Stimulated activated CD4-positive, alpha-beta T cell treated with anti-CD3 and anti-CD28 coated beads, Interleukin-4, amount 100 ng/mL, for 1 hour (primary cell): ENCODE measurements around the gene RNU5B-1.
A peak's percentile ranks its signal among the peaks of the same experiment; 100 is the strongest.

Source experiments
- DNase-seq: peaks from one replicate; pipeline ENCODE4 v3.0.0-alpha.2; 2020

The RNU5B-1 gene

DNA sequence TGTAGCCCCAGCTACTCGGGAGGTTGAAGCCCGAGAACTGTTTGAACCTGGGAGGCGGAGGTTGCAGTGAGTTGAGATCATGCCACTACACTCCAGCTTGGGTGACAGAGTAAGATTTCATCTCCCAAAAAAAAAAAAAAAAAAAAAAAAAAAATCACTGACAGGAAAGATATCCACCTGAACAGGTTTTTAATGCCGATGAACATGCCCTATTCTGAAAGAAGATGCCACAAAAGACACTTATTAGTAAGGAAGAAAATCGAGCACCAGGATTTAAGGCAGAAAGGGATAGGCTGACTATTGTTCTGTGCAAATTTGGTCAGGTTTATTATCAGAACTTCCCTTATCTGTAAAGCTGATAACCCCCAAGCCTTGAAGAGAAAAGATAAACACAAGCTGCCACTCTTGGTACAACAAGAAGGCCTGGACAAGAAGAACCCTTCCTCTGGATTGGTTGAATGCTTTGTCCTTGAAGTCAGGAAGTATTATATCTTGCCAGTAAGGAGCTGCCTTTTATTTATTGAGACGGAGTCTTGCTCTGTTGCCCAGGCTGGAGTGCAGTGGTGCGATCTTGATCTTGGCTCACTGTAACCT, 15.1 kb upstream of the RNU5B-1 start:
- DNase-seq = no peak

DNA sequence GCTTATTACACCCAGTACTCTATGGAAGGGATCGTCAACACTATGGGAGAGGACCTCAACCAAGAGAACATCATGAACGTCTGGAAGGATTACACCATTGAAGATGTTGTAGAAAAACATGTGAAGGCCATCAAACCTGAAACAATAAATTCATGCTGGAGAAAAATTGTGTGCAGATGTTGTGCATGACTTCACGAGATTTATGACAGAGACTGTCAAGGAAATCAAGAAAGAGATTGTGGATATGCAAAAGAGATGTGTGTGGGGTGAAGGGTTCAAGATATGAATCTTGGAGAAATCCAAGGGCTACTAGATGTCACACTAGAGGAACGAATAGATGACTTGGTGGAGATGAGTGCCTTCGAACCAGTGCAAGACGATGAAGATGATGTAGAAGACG, 14.2 kb upstream of the RNU5B-1 start:
- no peak for DNase-seq

DNA sequence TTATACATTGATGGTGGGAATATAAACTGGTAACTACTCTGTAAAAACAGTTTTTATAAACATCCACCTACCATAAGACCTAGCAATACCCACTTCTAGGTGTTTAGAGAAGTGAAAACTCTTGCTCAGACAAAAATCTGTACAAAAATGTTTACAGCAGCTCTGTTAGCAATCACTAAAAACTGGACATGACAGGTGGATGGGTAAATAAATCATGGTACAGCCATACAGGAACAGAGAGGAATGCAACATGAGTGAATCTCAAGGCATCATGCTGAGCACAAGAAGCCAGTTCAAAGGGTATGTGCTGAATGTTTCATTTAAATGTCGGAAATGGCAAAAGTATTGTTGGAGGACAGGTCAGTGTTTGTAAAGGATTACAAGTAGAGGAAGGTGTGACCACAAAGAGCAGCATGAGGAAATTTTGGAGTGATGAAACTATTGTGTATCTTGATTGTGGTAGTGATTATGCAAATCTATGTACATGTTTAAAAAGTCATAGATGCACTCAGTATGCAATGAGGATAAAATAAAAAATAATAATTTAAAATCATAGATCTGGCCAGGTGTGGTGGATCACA, 11.4 kb upstream of the RNU5B-1 start:
- DNase-seq = no peak

DNA sequence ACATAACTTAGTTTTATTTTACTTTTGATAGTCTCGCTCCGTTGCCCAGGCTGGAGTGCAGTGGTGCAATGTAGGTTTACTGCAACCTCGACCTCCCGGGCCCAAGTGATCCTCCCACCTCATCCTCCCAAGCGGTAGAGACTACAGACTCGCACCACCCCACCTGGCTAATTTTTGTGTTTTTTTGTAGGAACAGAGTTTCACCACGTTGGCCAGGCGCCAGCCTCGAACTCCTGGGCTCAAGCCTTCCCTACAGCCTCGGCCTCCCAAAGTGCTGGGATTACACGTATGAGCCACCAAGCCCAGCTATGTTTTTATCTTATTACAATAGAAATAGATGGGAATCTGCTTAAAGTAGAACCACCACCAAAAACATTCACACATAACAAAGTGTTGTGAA, 5.7 kb upstream of the RNU5B-1 start:
- no peak for DNase-seq

DNA sequence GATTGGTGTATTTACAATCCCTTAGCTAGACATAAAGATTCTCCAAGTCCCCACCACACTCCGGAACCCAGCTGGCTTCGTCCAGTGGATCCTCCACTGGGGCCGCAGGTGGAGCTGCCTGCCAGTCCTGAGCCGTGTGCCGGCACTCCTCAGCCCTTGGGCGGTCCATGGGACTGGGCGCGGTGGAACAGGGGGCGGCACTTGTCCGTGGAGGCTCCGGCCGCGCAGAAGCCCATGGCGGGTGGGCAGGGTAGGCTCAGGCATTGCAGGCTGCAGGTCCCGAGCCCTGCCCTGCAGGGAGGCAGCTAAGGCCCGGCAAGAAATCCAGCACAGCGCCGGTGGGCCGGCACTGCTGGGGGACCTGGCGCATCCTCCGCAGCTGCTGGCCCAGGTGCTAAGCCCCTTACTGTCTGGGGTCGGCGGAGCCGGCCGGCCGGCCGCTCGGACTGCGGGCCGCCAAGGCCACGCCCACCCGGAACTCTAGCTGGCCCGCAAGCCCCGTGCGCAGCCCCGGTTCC, 3.5 kb upstream of the RNU5B-1 start:
- no peak for DNase-seq

DNA sequence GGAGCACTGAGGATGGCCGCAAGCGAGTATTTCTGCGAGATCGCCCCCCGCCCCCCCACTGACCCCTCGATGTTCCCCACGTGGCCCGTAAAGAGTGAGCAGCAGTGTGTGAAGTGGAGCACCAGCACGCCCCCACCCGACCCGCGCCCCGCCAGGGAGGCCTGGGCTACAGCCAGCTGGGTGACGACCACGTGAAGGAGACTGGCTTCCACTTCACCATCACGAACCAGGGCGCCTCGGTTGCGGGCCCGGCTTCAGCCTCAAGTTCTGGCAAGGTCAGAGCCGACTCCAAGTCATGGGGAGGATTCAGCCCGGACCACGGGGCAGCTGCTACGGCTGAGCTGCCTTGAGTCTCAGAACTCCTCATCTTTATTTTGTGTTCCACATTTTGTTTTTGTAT, 2.4 kb upstream of the RNU5B-1 start:
- DNase-seq = no peak

DNA sequence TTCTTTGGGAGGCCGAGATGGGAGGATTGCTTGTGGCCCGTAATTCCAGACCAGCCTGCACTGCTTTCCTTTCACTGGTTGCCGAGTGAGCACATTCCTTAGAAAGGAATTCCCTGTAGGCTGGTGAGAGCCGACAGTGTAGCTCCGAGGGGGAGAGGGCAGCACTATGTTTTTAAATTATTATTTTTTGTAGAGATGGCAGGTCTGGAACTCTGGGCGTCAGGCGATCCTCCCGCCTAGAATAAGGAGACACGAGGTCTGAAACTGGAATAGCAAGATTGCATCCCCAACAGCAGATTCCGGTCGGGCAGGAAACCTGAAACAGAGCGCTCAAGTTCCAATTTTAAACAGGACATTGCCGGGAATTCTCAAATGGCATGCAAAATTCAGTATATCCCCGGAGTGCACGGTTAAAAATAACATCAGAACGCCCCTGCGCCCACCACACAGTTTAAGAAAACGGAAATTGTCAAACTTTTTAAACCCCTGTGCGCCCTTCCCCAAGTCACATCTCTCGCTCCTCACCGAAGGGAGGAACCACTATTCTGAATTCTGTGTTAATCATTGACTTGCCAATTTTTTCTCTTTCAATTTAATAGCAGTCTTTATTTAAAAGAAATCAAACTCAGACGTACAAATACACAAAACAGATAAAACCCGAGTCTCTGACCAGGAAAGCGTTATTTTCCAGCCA, 643 bp upstream of the RNU5B-1 start:
- DNase-seq = no peak

DNA sequence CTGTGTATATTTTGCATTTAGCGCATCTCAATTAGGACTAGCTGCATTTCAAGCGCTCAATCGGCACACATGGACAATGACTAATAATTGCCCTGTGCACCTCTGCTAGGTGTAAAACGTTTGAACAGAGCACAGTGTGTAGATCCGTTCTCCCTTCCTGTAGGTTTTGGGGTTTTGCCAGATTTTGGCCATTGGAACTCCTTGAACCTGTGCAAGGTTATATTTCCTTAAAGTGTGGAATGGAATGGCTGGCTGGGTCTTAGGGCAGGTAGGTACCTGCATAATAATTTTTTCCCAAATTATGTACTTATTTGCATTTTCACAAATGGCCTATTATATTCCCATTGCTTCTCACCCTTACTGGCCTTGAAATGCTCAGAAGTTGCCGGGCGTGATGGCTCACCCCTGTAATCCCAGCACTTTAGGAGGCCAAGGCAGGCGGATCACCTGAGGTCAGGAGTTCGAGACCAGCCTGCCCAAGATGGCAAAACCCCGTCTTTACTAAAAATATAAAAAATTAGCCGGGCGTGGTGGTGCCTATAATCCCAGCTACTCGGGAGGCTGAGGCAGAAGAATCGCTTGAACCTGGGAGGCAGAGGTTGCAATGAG, 777 bp downstream of the RNU5B-1 start:
- no peak for DNase-seq

DNA sequence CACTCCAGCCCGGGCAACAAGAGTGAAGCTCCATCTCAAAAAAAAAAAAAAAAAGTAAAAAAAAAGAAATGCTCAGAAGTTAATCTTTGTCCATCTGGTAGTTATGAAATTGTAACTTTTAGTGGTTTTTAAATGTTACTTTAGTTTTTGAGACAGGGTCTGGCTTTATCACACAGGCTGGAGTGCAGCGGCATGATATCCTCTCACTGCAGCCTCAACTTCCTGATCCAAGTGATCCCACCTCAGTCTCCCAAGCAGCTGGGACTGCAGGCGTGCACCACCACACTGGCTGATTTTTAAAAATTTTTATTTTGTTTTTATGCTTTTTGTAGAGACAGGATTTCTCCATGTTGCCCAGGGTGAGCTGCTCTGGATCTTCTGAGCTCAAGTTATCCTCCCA, 1.3 kb downstream of the RNU5B-1 start:
- DNase-seq = no peak

DNA sequence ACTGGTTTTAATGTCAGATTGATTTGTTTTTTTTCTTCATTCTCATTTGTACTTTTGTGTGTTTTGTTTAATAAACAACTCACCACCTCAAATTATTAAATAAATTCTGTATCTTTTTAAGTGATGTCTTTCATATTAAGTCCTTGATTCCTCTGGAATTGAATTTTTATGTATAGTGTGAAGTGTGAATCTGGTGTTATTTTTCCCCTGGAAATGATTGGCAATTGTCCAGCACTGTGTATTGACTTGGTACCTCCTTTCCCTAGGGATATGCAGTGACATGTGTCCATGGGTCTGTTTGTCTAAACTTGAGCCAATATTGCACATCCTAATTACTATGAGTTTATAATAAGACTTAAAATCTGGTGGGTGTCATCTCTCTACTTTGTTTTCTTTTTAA, 2.1 kb downstream of the RNU5B-1 start:
- no peak for DNase-seq

DNA sequence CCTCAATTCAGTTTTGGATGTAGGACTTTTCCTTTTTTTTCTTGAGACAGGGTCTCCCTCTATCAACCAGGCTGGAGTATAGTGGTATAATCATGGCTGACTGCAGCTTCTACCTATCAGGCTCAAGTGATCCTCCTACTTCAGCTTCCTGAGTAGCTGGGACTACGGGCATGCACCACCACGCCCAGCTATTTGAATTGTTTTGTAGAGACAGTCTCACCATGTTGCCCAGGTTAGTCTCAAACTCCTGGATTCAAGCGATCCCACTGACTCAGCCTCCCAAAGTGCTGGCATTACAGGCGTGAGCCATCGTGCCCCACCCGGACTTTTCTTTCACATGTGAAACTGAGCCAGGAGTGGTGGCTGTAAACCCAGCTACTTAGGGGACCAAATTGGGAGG, 3.5 kb downstream of the RNU5B-1 start:
- no peak for DNase-seq

DNA sequence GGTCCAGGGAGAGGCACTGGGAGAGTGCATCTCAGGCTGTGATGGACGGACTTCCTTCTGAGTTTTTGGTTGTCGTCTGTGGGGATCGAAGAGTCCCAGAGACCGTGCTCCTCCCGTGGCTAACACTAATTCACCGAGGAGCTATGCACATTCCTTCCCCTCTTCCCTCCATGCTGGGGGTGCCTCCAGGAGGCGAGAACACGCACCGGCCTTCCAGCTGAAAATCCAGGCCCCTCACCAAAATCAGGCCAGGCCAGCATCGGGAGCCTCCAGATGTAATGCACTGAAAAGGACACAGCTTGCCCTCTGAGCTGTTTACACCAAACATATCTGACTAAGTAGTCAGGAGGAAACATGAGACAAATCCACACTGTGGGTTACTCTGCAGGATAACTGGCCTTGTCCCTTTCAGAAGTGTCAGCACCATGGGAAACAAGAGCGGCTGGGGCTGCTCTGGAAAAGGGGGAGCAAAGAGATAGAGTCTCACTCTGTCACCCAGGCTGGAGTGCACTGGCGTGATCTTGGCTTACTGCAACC, 5.5 kb downstream of the RNU5B-1 start:
- no peak for DNase-seq

DNA sequence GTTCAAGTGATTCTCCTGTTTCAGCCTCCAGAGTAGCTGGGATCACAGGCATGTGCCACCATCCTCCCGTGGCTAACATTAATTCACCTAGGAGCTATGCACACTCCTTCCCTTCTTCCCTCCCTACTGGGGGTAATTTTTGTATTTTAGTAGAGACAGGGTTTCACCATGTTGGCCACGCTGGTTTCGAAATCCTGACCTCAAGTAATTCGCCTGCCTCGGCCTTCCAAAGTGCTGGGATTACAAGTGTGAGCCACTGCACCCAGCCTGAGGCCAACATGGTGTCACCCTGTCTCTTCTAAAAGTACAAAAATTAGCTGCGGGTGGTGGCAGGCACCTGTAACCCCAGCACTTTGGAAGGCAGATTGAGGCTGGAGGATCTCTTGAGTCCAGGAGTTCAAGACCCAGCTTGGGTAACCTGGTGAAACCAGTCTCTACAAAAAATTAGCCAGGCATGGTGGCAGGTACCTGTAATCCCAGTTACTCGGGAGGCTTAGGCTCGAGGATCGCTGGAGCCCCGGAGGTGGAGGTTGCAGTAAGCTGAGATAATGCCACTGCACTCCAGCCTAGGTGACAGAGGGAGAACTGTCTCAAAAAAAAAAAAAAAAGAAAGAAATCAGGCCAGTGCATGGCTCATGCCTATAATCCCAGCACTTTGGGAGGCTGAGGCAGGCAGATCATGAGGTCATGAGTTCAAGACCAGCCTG, 6.1 kb downstream of the RNU5B-1 start:
- no peak for DNase-seq

DNA sequence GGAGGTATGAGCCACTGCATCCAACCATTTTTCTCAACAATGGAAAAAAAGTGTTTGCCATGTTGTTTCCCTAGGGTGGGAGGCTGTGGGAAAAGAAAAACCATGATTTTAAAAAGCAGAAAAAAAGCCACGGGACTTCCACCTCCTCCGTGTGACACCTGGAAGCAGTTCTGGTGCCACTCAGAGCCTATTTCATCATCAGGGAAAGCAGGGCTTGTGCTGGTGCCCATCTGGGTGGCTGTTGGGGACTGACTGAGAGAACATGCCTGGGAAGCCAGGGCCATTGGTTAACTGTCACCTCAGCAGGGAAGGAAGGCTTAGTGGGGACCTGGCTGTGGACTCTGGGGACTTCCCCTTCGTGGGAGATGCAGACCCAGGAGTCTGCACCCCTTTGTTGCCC, 7.3 kb downstream of the RNU5B-1 start:
- DNase-seq = no peak

DNA sequence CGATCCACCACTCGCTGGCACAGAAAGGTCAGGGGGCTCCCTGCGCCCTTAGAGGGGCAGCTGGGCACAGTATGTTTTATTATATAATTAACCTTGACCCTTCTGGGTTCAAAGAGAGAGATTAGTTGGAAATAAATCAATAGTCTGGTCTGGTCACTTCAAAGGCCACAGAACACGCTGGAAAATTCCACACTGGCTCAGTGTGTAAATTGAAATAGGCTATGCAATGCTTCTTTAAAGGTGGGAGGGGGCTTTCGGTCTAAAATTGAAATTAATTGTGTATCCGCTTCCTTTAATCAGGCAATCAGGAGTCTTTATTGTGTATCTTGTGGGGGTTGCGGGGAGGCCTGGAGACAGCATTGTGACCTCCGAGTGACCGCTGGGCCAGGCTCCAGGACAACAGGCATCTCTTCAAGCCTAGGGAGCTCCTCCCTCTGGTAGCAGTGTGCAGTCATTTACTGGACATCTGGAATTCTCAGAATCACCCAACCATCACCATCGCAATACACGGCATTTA, 8.0 kb downstream of the RNU5B-1 start:
- DNase-seq = no peak

DNA sequence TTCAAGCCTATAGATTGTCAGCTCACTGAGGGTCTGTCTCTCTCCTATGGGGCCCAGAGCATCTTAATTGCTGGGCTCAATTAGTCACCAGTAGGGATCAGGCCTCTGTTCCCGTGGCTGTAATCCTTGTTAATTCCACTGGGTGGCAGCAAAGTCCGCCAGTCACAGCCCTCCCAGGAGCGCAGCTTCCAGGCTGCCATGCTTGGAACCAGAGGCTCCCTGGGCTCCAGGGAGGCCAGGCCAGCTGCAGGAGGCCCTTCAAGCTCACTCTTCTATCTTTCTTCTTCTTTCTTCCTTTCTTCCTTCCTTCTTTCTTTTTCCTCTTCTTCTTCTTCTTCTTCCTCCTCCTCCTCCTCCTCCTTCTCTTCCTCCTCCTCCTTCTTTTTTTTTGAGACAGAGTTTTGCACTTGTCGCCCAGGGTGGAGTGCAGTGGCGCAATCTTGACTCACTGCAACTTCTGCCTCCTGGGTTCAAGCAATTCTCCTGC, 14.4 kb downstream of the RNU5B-1 start:
- DNase-seq = peak; percentile 69

DNA sequence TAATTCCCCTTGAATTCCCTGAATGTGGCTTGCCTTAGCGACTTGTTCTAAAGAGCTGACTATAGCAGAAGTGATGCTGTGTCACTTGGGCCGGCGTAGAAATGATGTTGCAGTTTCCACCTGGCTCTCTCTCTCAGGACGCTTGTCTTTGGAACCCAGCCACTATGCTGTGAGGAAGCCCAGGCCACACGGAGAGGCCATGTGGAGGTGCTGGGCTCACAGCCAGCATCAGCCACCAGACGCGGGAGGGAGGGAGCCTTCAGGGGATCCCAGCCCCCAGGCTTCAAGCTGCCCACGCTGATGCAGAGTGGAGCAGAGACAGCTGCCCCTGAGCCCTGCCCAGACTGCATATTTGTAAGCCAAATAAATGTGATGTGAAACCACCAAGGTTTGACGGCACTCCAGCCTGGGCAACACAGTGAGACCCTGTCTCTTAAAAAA, 18.6 kb downstream of the RNU5B-1 start:
- no peak for DNase-seq

DNA sequence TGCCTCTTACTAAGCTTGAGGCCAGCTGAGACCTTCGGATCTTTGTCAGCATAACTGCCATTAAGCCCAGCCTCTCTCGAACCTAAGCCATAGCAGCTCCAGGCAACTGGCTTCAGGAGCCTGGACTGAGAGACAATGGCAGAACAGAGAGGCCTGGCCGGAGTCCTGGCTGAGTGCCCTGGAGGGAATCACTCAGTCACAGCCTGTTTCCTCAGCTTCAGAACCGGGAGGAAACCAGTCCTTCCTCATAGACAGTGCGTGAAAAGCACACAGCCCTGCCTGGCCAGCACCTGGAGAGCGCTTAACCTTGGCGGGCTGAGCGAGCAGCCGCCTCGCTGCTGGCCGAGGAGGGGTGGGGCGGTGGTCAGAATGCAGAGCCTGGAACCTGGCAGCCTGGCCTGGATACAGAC, 21.6 kb downstream of the RNU5B-1 start:
- no peak for DNase-seq

DNA sequence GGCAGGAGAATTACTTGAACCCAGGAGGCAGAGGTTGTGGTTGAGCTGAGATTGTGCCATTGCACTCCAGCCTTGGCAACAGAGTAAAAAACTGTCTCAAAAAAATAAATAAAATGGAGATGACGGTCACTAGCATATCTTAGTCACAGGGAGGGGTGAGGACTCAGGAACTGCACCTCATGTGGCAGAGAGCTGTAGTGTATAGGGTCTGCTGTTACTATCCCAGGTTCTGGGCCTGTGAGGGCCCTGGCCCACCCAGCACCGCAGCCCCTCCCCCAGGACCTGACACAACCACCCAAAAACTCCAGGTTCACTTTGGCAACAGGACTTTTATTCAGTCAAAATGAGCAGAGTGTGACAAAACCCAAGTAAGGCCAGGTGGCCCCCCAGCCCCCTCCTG, 22.3 kb downstream of the RNU5B-1 start:
- DNase-seq = no peak

DNA sequence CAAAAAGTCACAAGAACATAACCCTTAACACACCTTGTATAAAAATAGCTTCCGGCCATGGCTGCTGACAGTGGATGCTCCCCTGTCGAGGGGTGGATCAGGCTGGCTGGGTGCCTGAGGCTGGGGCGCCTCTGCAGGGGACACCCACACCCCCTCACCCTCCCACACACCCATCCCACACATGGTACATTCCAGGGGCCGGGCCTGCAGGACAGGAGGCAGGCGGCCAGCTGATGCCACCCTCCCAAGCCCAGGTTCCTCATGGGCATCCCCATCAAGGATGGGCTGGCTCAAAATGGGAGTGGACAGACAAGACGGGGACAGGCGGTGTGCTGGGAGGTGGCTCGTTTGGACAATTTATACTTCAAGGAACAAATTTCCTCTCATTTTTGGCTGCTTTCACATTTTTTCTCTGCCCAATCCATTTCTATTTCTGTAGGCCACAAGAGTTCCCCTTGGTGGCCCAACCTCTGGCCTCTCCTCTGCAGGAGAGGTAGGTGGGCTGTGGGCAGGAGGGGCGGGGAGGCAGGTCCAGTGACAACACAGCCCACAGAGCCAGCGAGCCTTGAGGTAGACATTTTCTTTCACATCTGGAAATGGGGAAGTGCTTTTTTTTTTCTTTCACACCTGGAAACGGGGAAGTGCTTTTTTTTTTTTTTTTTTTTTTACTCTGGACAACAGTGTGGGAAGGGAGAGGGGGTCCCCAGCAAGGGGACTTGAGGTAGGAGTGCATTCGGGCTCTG, 23.3 kb downstream of the RNU5B-1 start:
- no peak for DNase-seq

DNA sequence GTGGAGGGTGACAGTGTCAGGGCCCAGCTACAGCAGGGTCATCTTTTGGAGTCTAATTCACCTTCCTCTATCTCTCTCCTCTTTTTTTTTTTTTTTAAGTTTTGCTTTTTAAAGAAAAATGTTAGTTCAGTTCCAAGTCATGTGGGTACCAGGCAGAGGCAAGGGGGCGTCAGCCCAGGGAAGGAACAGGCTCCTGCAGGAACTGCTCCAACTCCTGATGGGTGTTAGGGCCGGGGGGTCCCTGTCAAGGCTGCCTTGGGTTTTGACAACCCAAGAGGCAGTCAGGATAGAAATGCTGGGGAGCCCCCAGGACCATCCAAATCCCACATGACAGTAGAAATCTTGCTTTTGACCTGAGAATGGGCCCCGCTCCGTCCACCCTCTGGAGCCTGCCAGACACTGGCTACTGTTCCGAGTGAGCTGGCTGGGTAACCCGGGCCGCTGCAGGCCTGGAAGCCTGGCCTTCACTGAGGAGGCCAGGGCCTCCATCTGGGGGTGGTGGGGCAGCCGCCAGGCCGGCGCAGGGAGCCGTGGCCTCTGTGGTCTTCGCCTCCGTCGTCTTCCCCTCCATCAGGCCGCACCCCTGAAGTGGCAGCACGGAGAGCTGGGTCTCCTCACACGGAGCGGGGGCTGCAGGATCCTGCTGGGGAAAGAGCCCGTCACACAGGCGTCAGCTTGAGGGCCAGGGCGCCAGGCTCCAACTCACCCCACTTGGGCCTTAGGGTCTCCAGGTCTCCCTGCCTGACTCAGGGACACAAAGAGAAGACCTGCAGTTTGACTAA, 24.2 kb downstream of the RNU5B-1 start:
- DNase-seq = no peak
